NCI-H2196 treated with DMSO at 0.1 percent for 48 hours (cell line): ENCODE results near the gene KLHDC3.
A peak's percentile ranks its signal among the peaks of the same experiment; 100 is the strongest.
"Not testable (repeated sequence)": the region's sequence is repeated elsewhere in the genome, so short reads cannot be mapped to it uniquely, and the experiment has no call there.

ENCODE experiments used
- DNase-seq: peaks from one replicate; lab custom pipeline; 2025; ENCODE audit not compliant: unreplicated experiment; lab: John Stamatoyannopoulos, UW

KLHDC3 gene

GRCh38 chr6:43021270-43022047 is 7.4 kb downstream of the KLHDC3 start, which contains the start of gene RRP36:
RRP36 (plus strand) TSS chr6:43021623; CDS start chr6:43021655, 32 bp downstream.
- DNase-seq, result peak; percentile 66

- DNase-seq, result no peak
Observed at GRCh38 chr6:43024436-43024835, 10.4 kb downstream of the KLHDC3 start.

- DNase-seq, result no peak
Observed at GRCh38 chr6:43026365-43026764, 12.3 kb downstream of the KLHDC3 start.

DNA sequence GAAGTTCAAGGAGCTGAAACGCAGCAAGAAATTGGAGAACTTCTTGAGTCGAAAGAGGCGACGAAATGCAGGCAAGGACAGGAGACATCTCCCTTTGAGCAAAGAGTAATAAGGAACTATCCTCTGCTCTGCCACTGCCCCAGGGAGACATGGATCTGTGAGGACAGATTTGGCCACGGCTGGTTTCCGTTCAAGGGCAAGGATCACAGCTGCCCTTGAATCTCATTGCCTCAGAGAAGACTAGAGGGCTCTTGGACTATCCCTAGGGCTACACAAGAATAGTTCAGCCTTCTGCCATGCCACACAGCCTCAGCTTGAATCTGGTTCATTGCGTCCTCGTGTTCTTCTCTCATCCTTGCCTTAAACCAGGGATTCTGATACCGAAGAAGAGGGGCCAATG is 15.1 kb downstream of the KLHDC3 start:
- DNase-seq, result no peak

DNA sequence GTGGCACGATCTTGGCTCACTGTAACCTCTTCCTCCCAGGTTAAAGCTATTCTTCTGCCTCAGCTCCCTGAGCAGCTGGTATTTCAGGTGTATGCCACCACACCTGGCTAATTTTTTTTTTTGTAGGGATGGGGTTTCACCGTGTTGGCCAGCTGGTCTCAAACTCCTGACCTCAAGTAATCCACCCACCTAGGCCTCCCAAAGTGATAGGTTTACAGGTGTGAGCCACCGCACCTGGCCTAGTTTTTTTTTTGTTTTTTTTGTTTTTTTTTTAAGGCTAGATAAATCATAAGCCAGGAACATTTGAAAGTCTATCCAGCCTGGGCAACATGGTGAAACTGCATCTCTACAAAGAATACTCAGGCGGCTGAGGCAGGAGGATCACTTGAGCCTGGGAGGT is 18.3 kb downstream of the KLHDC3 start:
- no peak for DNase-seq

- DNase-seq, result no peak
Observed at GRCh38 chr6:43033496-43034189, 19.6 kb downstream of the KLHDC3 start.

GRCh38 chr6:43034190-43034525 is 20.1 kb downstream of the KLHDC3 start:
- no peak for DNase-seq

GRCh38 chr6:43035495-43036194 is 21.6 kb downstream of the KLHDC3 start:
- DNase-seq, result no peak

GRCh38 chr6:43036712-43037111 is 22.7 kb downstream of the KLHDC3 start:
- DNase-seq, result no peak

DNA sequence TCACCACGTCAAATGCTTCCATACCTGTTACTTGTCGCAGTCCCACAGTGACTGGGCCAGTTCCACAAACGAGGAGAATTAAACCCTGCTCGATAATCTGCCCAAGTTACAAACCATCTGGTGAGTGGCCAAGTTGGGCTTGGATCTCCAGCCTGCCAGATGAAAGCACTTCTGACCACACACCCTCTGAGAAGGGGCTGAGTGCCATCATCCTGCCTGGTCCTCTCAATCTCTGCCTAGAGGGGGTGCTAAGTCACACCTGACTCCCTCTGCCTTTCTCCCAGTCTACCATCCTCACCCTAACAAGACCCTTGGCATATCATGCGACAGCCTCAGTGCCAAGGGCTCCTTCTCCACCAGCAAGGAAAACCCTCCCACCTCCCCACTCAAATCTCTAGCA is 23.1 kb downstream of the KLHDC3 start:
- no peak for DNase-seq

- no peak for DNase-seq
Observed at GRCh38 chr6:43037706-43038105, 23.7 kb downstream of the KLHDC3 start.

- DNase-seq, result no peak
Observed at GRCh38 chr6:43038727-43039126, 24.7 kb downstream of the KLHDC3 start.

DNA sequence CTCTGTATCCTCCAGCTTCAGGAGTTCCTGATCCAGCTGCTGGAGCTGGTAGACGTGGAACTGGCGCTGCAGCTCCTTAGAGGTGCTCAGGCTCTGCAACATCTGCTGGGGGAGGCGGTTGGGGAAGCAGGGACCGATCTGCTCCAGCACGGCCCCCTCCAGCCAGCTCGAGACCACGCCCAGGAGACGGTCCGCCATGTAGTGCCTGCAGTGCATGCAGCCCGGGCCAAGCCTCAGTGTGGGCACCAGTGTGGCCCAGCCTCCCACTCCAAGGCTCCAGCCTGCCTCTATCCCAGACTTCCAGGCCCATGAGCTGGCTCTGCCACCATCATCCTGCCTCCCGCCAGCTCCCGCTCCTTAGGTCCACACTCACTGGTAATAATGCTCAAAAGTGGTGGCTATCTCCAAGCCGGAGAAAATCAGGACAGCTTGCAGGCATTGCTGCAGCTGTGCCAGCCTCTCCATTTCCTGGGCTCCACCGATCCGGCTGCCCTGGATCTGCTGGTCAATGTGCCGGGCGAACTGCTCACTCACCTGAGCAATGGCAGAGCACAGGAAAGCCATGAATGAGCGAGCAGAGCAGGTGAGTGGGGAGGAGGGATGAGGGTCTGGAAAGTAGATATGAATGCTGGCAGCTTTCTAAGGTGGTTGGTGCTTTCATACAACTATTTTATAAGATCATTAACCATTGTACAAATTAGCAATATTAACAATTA is 26.7 kb downstream of the KLHDC3 start:
- no peak for DNase-seq

DNA sequence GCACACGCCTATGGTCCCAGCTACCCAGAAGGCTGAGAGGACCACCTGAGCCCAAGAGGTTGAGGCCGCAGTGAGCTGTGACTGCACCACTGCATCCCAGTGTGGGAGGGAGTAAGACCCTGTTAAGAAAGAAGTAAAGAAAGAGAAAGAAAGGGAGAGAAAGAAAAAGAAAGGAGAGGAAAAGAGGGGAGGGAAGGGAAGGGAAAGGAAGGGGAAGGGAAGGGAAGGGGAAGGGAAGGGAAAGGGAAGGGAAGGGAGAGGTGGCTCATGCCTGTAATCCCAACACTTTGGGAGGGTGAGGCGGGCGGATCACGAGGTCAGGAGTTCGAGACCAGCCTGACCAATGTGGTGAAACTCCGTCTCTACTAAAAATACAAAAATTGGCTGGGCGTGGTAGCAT is 27.4 kb downstream of the KLHDC3 start:
- DNase-seq, result not testable (repeated sequence)

- no peak for DNase-seq
Observed at GRCh38 chr6:43043310-43043709, 29.3 kb downstream of the KLHDC3 start.

DNA sequence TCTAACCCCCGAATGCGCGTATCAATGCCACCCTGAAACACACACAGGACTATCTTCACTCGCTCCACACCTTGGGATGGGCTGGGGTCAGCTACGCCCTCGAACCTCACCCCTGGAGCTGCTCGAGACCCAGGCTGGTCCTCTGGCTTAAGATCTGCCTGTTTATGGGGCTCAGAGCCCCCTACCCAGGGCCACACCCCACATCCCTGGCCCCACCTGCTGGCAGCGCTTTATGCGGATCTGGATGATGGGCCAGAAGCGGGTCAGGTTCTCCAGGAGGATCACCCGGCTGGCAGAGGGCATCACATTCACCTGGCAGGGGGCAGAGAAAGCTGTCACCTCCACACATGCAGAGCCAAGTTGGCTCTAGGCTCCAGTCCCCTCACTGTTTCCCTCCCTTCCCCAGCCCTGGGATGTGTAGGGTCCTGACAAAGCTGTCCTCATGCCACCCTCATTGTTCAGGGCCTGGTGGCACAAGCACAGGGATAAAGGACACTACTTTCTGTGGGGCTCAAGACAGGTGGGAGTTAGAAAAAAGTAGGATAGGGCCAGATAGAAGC is 31.4 kb downstream of the KLHDC3 start:
- no peak for DNase-seq

DNA sequence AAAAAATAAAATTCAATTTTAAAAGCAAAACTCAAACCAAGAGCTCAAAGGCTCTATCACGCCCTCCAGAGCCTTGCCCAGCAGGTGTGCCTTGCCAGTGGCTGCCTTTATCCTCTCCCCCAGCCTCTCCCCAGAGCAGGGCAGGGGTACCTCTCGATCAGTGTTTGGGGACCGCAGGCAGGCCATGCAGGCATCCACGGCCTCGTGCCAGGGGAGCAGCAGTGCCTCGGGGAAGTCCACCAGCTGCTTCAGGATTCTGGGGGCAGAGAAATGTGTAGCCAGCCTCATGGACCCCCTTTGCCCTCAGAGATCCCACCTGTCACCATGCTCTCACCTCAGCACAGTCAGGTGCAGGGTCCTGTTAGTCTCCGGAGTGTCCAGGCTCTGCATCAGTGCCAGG is 33.9 kb downstream of the KLHDC3 start:
- DNase-seq, result no peak

- DNase-seq, result no peak
Observed at GRCh38 chr6:43050981-43051380, 36.9 kb downstream of the KLHDC3 start.

DNA sequence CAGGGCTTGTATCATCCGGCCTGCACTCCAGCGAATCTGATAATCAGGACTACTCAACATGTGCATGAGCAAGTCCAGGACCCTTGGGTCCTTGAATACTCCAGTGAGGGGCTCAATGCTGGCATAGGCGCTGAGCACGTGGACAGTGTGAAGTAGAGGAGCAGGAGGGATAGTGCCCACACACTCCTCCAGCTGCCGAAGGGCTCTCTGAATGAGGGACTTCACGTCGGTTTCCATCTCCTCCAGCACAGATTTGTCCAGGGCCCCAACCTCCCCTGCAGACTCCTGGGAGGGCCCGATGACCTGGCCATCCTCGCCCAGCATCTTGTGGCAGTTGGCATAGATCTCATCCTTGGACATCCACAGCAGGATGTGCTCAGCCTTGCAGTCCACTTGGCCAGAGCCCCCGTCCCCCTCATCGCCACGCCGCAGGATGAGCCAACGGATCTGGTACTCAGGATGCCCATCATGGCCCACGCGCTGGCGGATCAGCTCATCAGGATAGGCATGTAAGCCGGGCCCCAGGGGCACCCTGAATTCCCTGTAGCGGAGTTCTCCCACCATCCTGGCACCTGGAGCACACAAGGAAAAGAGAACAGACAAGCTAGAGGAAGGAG is 38.3 kb downstream of the KLHDC3 start:
- no peak for DNase-seq

- DNase-seq, result no peak
Observed at GRCh38 chr6:43052842-43053544, 38.9 kb downstream of the KLHDC3 start.
